Lower leg skin (tissue), 3 donors: ENCODE results near the gene MYPN.

ENCODE experiments used
- CTCF ChIP-seq, 3 donors: fragments of 450-650 bp; IDR thresholded peaks; one replicate each; pipeline ENCODE4 v1.5.1; 2016; ENCODE audit warnings: antibody characterized with exemption in 3 of 3, mild to moderate bottlenecking in 3 of 3, moderate library complexity in 2 of 3
- POLR2A ChIP-seq, 2 donors: fragments of 450-650 bp; IDR thresholded peaks; one replicate each; pipeline ENCODE4 v1.6.1; 2016 to 2017; ENCODE audit warnings: antibody characterized with exemption in 2 of 2, mild to moderate bottlenecking in 1 of 2, moderate library complexity in 1 of 2

DNA sequence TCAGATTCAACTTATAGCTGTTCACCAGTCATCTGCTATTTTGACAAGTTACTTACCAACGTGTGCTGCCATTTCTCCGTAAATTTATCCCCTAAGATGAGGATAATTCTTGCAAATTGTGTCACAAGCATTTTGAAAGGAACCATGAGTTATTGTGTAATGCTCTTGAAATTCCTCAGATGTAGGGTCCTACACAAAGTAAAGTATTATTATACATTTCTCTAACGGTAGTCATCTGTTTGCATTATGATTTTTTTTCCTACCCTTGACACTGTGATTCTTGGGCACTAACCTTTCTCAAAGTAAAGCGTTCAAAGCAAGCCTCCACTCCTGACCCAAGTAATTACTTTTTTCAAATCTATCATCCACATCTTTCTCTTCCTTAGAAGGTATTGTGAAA, 42.3 kb upstream of the MYPN start:
- no peak for TF ChIP-seq CTCF (IDR thresholded peaks at IDR 0.05)
- no peak for TF ChIP-seq POLR2A (IDR thresholded peaks at IDR 0.05)
